ENCODE measurements around the gene SPAG17. TPM values are rescaled to one million over a fixed set of nuclear protein-coding genes. Genes with fewer than 3 reads are reported as not detected.

Gene SPAG17
- polyA plus RNA-seq, 1 donor: 1.4 TPM

DNA sequence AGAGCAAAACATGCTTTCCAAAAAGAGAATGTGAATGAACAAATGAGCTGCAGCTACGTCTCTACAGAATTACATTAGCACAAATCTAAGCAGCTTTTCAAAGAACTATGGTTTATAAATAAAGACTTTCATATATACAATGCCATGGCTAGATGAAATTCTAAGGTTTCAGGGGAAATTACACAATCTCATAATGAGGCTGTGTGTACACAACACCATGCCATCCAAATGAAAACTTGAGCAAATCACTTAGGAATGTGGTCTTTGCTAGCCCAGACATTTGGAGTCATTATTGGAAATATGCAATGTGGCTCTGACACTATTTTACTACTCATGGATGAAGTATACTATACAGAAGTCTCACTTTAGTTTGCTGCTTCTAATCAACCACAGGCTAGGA lies 37.5 kb downstream of the SPAG17 start:
- WGBS (ENCODE audit: insufficient coverage, low lambda C conversion rate): 100% methylated on average over 1 of the region's 1 CpG
- DNase-seq: no peak
- no peak overlapping the region for H3K4me3 ChIP-seq (ENCODE audit: low read length)
- peaks cover 3% of the 10 kb centered on the region for H3K27me3 ChIP-seq (ENCODE audit: control insufficient read depth, insufficient read depth, low read length)
- H3K9me3 ChIP-seq (ENCODE audit: control insufficient read depth, low read depth, low read length): no peaks in the 10 kb centered on the region
- no peaks in the 10 kb centered on the region for H3K4me1 ChIP-seq (ENCODE audit: control insufficient read depth, insufficient read depth, low read length)
- H3K36me3 ChIP-seq (ENCODE audit: control insufficient read depth, insufficient read depth, low read length): no peaks in the 10 kb centered on the region
- H3K27ac ChIP-seq (ENCODE audit: low read length): no peak overlapping the region

DNA sequence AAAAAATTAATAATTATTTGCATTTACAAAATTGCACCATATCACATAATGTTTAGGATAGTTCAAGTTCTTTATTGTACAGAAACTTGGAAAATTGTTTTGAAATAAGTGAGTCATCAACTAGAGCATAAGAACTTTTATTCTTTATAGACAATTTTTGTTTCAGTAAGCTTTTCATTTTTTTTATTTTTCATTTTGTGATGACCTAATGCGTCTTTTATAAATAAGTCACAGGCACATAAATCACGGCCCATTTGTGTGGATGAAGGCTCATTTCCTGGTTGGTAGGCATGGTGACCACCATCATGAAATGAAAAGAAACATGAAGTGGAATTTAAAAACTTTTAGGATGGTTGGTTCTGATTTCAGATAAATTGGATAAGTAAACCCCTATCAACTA lies 39.3 kb downstream of the SPAG17 start:
- H3K9me3 ChIP-seq (ENCODE audit: control insufficient read depth, low read depth, low read length): no peaks in the 10 kb centered on the region
- no peak overlapping the region for H3K4me3 ChIP-seq (ENCODE audit: low read length)
- peaks cover 3% of the 10 kb centered on the region for H3K27me3 ChIP-seq (ENCODE audit: control insufficient read depth, insufficient read depth, low read length)
- H3K4me1 ChIP-seq (ENCODE audit: control insufficient read depth, insufficient read depth, low read length): no peaks in the 10 kb centered on the region
- no peaks in the 10 kb centered on the region for H3K36me3 ChIP-seq (ENCODE audit: control insufficient read depth, insufficient read depth, low read length)
- WGBS (ENCODE audit: insufficient coverage, low lambda C conversion rate): 100% methylated on average over 2 of the region's 2 CpGs
- DNase-seq: no peak
- no peak overlapping the region for H3K27ac ChIP-seq (ENCODE audit: low read length)

DNA sequence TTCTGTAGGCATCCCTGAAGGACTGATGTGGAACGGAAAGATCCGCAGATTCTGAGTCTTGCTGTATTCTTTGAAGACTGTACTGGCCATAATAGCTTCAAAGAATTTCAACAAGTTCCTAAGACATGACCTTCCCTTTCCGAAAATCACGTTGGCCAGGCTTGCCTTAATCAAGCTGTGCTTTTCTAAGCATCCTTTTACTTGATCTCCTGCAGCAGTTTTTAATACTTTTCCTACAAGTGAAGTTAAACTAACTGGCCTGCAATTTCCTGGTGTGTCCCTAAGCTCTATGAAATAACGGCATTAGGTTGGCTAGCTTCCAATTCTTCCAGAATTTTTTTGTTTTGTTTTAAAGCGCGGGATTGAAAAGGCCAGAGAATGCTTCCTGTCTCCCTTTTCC lies 40.3 kb downstream of the SPAG17 start:
- DNase-seq: no peak
- H3K27me3 ChIP-seq (ENCODE audit: control insufficient read depth, insufficient read depth, low read length): peaks cover 3% of the 10 kb centered on the region
- WGBS (ENCODE audit: insufficient coverage, low lambda C conversion rate): 88% methylated on average over 3 of the region's 7 CpGs
- no peaks in the 10 kb centered on the region for H3K9me3 ChIP-seq (ENCODE audit: control insufficient read depth, low read depth, low read length)
- no peak overlapping the region for H3K27ac ChIP-seq (ENCODE audit: low read length)
- no peaks in the 10 kb centered on the region for H3K36me3 ChIP-seq (ENCODE audit: control insufficient read depth, insufficient read depth, low read length)
- H3K4me3 ChIP-seq (ENCODE audit: low read length): no peak overlapping the region
- no peaks in the 10 kb centered on the region for H3K4me1 ChIP-seq (ENCODE audit: control insufficient read depth, insufficient read depth, low read length)

DNA sequence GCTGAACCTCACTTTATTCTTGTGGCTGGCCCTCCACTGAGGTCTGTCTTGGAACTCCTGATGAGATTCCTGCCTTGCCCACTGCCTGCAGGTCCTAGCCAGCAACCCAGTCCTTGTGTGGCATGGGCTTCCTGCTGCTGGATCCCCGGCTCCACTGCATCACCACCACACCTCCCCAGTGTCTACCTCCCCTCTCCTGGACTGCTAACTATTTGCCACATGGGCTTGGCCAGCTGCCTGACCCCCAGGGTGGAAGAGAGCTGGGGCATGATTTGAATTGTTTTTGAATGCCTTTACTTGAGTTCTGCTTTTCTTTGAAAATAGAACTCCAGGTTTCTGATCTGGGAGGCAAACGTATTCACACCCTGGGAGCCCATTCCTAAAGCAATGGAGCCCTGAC lies 41.2 kb downstream of the SPAG17 start:
- H3K27me3 ChIP-seq (ENCODE audit: control insufficient read depth, insufficient read depth, low read length): peaks cover 3% of the 10 kb centered on the region
- H3K36me3 ChIP-seq (ENCODE audit: control insufficient read depth, insufficient read depth, low read length): no peaks in the 10 kb centered on the region
- no peaks in the 10 kb centered on the region for H3K4me1 ChIP-seq (ENCODE audit: control insufficient read depth, insufficient read depth, low read length)
- H3K9me3 ChIP-seq (ENCODE audit: control insufficient read depth, low read depth, low read length): no peaks in the 10 kb centered on the region
- H3K27ac ChIP-seq (ENCODE audit: low read length): no peak overlapping the region
- H3K4me3 ChIP-seq (ENCODE audit: low read length): no peak overlapping the region
- no CpG with 5 or more reads among the region's 2 CpGs for WGBS (ENCODE audit: insufficient coverage, low lambda C conversion rate)
- no peak for DNase-seq

DNA sequence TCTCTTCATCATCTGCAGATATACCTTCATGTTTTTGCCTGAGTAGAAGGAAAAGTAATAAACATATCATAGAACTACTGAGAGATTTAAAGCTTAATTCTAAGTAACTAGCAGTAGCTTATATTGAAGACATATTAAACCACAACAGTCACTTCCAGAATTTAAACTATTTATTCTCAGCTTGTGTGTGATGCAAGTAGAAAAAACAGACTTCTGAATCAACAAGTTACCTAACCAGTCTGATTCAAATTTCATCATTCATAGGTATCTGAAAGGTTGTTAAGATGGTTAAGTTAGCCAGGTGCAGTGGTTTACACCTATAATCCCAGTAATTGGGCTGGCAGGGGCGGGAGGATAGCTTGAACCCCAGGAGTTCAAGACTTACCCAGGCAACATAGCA lies 41.9 kb downstream of the SPAG17 start:
- H3K9me3 ChIP-seq (ENCODE audit: control insufficient read depth, low read depth, low read length): no peaks in the 10 kb centered on the region
- WGBS (ENCODE audit: insufficient coverage, low lambda C conversion rate): no CpG with 5 or more reads among the region's 1 CpG
- H3K4me3 ChIP-seq (ENCODE audit: low read length): no peak overlapping the region
- no peak overlapping the region for H3K27ac ChIP-seq (ENCODE audit: low read length)
- no peaks in the 10 kb centered on the region for H3K4me1 ChIP-seq (ENCODE audit: control insufficient read depth, insufficient read depth, low read length)
- H3K27me3 ChIP-seq (ENCODE audit: control insufficient read depth, insufficient read depth, low read length): peaks cover 3% of the 10 kb centered on the region
- DNase-seq: no peak
- H3K36me3 ChIP-seq (ENCODE audit: control insufficient read depth, insufficient read depth, low read length): no peaks in the 10 kb centered on the region

DNA sequence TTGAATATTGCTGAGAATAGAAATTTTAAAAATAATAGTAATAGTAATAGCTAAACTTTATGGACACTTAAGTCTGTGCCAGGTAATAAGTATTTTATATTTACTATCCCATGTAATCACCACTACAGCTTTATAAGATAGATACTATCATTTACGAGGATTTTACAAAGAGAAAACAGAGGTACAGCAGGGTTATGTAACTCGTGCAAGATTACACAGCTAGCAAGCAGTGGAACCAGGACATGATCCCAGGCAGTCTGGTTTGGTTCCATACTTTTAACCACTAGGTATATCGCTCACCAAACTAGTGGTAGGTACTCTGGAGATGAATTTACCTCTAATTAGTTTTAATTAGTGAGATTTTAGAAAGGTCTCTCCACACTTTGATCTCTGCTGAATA lies 42.5 kb downstream of the SPAG17 start:
- no peaks in the 10 kb centered on the region for H3K36me3 ChIP-seq (ENCODE audit: control insufficient read depth, insufficient read depth, low read length)

DNA sequence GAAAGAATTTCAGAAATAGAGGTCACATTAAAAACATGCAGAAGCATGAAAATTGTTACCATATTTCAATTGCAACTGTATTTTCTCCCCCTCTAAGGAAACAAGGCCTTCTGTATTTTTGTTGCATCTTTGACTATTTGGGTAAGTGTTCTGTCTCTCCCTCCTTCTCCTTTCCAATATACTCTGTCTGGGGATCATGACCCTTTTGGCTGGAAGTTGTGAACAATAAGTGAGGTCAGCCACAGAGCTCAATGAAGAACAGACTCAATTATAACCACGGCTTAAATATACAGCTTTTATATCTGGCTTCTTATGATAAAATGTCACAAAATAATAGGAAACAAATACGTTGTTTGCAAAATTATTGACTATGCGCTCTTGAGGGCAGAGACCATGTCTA lies 47.1 kb downstream of the SPAG17 start:
- H3K27ac ChIP-seq (ENCODE audit: low read length): no peak overlapping the region
- no CpG with 5 or more reads among the region's 3 CpGs for WGBS (ENCODE audit: insufficient coverage, low lambda C conversion rate)
- H3K4me1 ChIP-seq (ENCODE audit: control insufficient read depth, insufficient read depth, low read length): no peaks in the 10 kb centered on the region
- H3K27me3 ChIP-seq (ENCODE audit: control insufficient read depth, insufficient read depth, low read length): no peaks in the 10 kb centered on the region
- no peaks in the 10 kb centered on the region for H3K36me3 ChIP-seq (ENCODE audit: control insufficient read depth, insufficient read depth, low read length)
- no peak for DNase-seq
- no peaks in the 10 kb centered on the region for H3K9me3 ChIP-seq (ENCODE audit: control insufficient read depth, low read depth, low read length)
- H3K4me3 ChIP-seq (ENCODE audit: low read length): no peak overlapping the region

More for the DNA sequence above, 42.5 kb downstream of the SPAG17 start:
- Histone ChIP-seq H3K9me3 (ENCODE audit: control insufficient read depth, low read depth, low read length) (no peaks in the 10 kb centered on the region), H3K4me1 (ENCODE audit: control insufficient read depth, insufficient read depth, low read length) (no peaks in the 10 kb centered on the region), H3K4me3 (ENCODE audit: low read length) (no peak overlapping the region), H3K27ac (ENCODE audit: low read length) (no peak overlapping the region), H3K27me3 (ENCODE audit: control insufficient read depth, insufficient read depth, low read length) (peaks cover 3% of the 10 kb centered on the region)
- no peak for DNase-seq
- WGBS (ENCODE audit: insufficient coverage, low lambda C conversion rate): no CpG with 5 or more reads among the region's 3 CpGs

DNA sequence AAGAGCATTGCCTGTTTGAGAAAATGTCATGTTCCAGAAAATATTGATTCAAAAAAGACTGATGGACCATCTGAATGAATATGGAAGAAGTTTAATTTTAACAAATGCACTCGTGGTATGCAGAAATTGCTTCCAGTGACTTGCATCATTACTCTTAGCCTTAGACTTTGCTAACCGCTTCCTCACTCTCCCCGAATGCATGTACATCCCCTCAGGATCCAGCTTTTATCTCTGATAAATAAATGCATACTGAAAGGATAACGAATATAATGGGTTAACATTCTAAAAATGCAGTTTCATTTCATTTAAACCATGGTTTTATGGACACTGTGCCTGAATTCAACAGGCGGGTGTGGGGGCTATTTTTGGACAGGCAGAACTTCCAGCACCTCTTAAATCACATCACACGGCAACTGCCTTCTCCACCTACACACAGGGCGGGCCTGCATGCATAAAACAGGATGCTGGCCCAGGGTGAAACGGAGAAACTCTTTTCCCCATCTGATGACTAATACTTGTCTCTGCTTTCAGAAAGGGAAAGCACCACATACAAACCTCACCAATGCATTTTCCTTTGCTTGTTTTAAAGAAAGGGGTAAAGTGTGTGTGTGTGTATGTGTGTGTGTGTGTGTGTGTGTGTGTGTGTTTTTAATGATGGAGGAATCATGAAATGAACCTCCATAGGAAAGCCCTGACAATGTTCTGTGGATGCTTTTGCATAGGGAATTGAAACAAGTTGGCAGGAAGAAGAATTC lies 48.7 kb downstream of the SPAG17 start:
- no peaks in the 10 kb centered on the region for H3K4me1 ChIP-seq (ENCODE audit: control insufficient read depth, insufficient read depth, low read length)
- no peak overlapping the region for H3K27ac ChIP-seq (ENCODE audit: low read length)
- DNase-seq: no peak
- no peaks in the 10 kb centered on the region for H3K9me3 ChIP-seq (ENCODE audit: control insufficient read depth, low read depth, low read length)
- 85% methylated on average over 4 of the region's 8 CpGs for WGBS (ENCODE audit: insufficient coverage, low lambda C conversion rate)
- peaks cover 2% of the 10 kb centered on the region for H3K27me3 ChIP-seq (ENCODE audit: control insufficient read depth, insufficient read depth, low read length)
- no peak overlapping the region for H3K4me3 ChIP-seq (ENCODE audit: low read length)
- H3K36me3 ChIP-seq (ENCODE audit: control insufficient read depth, insufficient read depth, low read length): no peaks in the 10 kb centered on the region

DNA sequence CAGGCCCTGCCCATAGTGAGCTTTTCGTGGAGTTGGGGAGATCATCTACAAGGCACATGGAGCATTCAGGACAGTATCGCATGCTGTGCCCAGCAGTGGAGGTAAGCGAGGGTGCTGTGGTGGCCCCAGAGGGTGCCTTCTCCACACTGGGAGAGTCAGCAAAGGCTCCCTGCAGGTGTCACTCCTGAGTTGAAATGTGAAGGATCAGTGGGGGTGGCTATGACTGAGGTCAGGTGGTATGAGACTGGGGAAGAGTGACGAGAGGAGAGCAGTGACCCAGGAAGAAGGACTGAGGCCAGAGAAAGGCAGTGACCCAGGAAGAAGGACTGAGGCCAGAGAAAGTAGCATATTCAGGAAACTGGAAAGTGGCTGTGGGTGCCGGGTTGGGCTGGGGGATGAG lies 53.0 kb downstream of the SPAG17 start:
- no peaks in the 10 kb centered on the region for H3K36me3 ChIP-seq (ENCODE audit: control insufficient read depth, insufficient read depth, low read length)
- DNase-seq: no peak
- H3K27me3 ChIP-seq (ENCODE audit: control insufficient read depth, insufficient read depth, low read length): peaks cover 2% of the 10 kb centered on the region
- H3K4me3 ChIP-seq (ENCODE audit: low read length): no peak overlapping the region
- no peaks in the 10 kb centered on the region for H3K9me3 ChIP-seq (ENCODE audit: control insufficient read depth, low read depth, low read length)
- H3K4me1 ChIP-seq (ENCODE audit: control insufficient read depth, insufficient read depth, low read length): no peaks in the 10 kb centered on the region
- no CpG with 5 or more reads among the region's 5 CpGs for WGBS (ENCODE audit: insufficient coverage, low lambda C conversion rate)
- H3K27ac ChIP-seq (ENCODE audit: low read length): no peak overlapping the region

DNA sequence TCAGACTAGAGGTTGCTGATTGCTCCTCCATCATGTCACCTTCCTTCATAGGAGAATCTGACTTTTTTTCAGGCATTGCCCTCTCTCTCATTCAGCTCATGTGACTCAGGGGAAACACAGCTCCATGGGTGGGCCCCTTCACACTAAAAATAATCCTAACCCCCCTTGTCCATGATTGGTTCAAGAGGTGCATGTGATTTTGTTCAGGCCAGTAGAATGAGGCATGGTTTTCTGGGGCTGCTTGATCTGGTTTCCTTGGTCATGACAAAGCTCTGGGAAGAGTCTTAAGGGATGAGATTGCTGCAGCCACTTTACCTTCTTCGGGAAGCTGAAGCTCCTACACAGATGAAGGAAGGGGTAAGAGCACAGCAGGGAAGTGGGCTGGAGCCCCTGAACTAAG lies 56.3 kb downstream of the SPAG17 start:
- H3K36me3 ChIP-seq (ENCODE audit: control insufficient read depth, insufficient read depth, low read length): no peaks in the 10 kb centered on the region
- H3K9me3 ChIP-seq (ENCODE audit: control insufficient read depth, low read depth, low read length): no peaks in the 10 kb centered on the region
- DNase-seq: no peak
- H3K27me3 ChIP-seq (ENCODE audit: control insufficient read depth, insufficient read depth, low read length): peaks cover 2% of the 10 kb centered on the region
- H3K27ac ChIP-seq (ENCODE audit: low read length): no peak overlapping the region
- no peaks in the 10 kb centered on the region for H3K4me1 ChIP-seq (ENCODE audit: control insufficient read depth, insufficient read depth, low read length)
- WGBS (ENCODE audit: insufficient coverage, low lambda C conversion rate): no CpG with 5 or more reads among the region's 1 CpG
- H3K4me3 ChIP-seq (ENCODE audit: low read length): no peak overlapping the region

DNA sequence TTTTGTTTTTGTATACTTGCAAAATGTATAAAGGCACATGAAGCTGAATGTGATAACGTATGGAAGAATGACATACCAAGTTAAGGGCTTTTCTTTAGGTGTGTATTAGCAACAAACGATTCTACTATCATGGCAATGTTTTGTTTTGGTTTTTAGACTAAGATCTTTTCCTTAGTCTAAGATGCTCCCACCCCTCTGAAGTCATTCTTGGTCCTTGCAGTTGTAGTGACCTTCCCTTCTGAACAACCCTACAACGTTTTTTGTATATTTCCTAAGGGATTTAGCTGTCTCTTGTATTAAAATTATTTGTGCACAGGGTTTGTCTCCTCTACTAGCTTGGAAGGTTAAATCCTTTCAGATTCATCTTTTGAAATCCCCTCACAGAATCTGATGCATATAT lies 61.0 kb downstream of the SPAG17 start:
- Histone ChIP-seq H3K4me1 (ENCODE audit: control insufficient read depth, insufficient read depth, low read length) (no peaks in the 10 kb centered on the region), H3K4me3 (ENCODE audit: low read length) (no peak overlapping the region), H3K27ac (ENCODE audit: low read length) (no peak overlapping the region), H3K27me3 (ENCODE audit: control insufficient read depth, insufficient read depth, low read length) (no peaks in the 10 kb centered on the region), H3K9me3 (ENCODE audit: control insufficient read depth, low read depth, low read length) (no peaks in the 10 kb centered on the region), H3K36me3 (ENCODE audit: control insufficient read depth, insufficient read depth, low read length) (no peaks in the 10 kb centered on the region)
- no peak for DNase-seq
- WGBS (ENCODE audit: insufficient coverage, low lambda C conversion rate): 100% methylated on average over 1 of the region's 3 CpGs
